ENCODE data around the gene ASB13.
"Not testable (repeated sequence)": the region's sequence is repeated elsewhere in the genome, so short reads cannot be mapped to it uniquely, and the experiment has no call there.

ASB13 gene

DNA sequence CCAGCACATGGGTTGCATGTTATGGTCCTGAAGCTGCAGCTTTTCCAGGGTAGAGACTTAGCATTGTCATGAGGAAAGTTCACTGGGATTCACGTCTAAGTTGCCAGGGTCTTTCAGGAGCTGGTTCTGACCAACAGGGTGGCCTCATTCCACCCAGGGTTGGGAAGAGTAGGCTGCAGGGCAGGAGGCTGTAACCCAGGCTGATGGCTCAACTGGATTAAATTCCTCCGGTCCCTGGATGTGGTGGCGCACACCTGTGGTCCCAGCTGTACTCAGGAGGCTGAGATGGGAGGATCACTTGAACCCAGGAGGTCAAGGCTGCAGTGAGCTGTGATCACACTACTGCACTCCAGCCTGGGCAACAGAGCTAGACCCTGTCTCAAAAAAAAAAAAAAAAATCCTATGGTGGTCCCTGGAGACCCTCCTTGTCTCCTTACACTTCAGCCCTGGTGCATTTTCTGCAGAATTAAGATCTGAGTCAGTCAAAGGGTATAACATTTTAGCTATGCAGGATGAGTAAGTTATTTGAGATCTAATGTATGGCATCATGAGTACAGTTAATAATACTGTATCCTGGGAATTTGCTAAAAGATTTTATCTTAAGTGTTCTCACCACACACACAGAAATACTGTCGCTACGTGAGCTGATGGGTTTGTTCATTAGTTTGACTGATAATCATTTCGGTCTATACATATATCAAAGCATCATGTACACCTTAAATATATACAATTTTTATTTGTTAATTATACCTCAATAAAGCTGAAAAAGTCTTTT, 44.0 kb downstream of the ASB13 start:
- DNase-seq, result no peak

DNA sequence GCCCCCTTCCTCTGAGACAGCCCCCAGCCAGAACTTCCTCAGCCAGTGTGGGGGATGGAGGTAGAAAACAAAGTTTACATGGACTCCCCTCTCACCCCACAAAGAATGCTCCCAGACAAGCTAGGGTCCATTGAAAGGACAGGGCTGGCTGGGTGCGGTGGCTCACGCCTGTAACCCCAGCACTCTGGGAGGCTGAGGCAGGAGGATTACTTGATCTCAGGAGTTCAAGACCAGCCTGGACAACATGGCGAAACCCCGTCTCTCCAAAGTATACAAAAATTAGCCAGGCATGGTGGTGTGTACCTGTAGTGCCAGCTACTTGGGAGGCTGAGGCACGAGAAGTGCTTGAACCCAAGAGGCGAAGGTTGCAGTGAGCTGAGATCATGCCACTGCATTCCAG, 45.0 kb downstream of the ASB13 start:
- DNase-seq, result not testable (repeated sequence)

DNA sequence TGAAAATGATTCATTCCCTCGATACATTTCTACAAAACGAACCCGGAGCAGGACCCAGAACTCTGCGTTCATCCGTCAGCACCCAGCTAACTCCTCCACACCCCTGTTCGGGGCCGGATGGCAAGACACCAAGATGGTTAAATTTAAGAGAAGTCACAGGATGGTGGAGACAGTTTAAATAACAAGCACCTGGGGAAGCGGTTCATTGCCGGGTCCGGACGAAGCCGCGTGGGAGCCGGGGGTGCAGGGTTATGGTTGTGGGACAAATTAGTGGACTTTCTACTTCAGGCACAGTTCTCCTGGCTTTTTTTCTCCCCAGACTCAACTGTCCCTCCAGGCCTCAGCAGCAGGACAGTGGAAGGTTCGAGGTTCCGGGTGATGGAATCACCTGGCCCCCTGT, 45.4 kb downstream of the ASB13 start:
- DNase-seq, result no peak

- DNase-seq, result no peak
Measured at GRCh38 chr10:5620223-5620721, 46.1 kb downstream of the ASB13 start.

GRCh38 chr10:5619362-5620211, 46.8 kb downstream of the ASB13 start:
- no peak for DNase-seq

GRCh38 chr10:5618829-5619228, 47.6 kb downstream of the ASB13 start:
- DNase-seq, result no peak

DNA sequence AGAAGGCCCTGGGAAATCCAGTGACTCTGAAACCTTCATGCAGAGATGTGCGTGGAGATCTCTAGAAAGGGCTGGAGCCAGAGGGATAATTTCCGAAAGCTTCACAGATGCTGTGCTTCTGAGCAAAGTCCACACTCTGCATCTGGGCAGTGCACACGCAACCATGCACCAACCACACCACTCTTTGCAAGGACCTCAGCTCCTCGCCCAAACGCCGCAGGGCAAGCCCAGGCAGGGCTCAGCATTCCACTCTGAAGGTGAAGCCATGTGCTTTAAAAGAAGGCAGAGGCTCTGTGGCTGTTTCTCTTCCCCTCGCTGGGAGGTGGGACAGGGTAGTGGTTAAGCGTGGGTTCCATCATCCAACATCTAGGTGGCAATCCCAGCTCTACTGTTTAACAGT, 48.4 kb downstream of the ASB13 start:
- no peak for DNase-seq

GRCh38 chr10:5617521-5617920, 48.9 kb downstream of the ASB13 start:
- no peak for DNase-seq

DNA sequence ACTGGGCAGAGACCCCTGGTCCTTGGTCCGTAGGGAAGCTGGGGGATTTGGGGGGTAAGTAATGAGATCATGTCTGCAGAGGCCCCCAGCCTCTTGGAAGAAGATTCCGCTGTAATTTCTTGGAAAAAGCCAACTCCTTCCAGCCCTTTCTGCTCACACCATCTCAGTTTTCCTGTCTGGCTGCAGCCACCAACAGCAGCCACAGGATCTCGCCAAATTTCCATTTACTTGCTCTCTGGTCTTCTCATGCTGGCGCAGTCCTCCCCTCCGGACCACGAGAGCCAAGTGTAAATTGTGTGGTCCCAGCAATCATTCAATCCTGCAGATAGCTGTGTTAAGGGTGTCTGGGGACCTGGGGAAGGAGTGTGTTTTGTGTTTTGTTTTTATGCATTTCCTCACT, 49.6 kb downstream of the ASB13 start:
- DNase-seq, result no peak

- DNase-seq, result no peak
Measured at GRCh38 chr10:5616046-5616445, 50.3 kb downstream of the ASB13 start.

- no peak for DNase-seq
Measured at GRCh38 chr10:5615316-5615715, 51.1 kb downstream of the ASB13 start.

GRCh38 chr10:5614155-5614721, 52.2 kb downstream of the ASB13 start:
- no peak for DNase-seq

DNA sequence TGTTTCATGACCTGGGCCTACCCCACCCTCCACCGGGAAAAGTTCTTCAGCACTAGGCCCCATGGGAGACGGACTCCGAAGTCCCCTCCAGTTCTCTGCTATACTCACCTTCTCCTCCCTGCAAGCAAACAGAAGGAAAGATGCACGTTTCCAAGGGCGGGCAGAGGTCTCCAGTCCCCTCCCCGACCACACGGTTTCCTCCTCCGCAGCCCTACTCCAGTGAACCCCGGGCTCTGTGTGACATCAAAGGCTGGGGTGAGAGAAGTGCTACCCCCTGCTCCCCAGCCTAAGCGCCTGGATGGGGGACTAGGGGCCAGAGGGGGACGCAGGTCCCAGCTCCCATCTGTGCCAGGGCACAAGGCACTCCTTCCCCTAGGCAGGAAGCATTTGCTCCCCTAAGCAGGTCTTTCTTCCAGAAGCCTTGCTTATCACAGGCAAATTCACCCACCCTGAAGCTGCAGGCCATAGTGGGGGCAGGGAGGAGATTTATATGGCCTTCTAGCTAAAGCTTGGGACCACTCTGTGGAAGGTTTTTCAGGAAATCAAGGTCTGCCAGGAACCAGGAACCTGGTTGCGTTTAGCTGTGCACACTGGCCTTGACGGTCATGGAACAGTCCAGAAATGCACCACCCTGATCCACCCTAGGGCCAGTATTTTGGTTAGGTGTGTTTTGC, 52.8 kb downstream of the ASB13 start:
- DNase-seq, result no peak

DNA sequence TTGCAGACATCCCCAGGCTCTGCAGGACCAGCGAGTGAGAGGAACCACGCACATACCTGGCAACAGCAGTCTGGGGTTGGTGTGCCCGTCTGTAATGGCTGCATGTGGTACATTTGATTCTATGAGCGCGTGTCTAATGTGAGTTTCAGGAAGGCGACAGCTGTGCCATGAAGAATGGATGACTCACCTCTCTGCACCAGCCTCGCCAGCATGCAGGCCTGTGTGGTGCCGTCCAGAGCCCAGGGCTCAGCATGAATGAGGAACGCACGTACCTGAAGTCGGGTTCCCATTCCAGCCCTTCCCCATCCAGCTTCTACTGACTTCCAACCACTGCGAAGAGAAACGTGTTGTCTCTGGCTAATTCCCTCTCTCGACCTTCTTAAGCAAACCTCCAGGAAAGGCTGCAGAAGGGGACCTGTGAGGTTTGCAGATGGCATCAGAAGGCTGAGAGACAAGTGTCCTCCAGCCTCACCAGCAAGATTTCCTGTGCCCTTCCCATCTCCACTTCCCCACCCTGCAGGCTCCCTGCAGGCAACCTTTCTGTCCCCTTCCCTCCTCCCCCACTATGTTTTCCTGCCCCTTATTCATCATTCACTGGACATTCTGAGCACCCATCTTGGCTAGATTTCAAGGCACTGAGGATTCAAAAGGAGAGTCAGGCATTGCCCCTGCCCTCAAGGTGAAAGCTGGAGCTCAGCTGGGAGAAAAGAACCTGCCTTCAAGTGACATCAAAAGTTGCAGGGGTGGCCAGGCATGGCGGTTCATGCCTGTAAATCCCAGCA, 54.3 kb downstream of the ASB13 start:
- DNase-seq, result no peak

- no peak for DNase-seq
Measured at GRCh38 chr10:5609952-5610616, 56.3 kb downstream of the ASB13 start.

GRCh38 chr10:5608608-5609220, 57.7 kb downstream of the ASB13 start:
- DNase-seq, result no peak

DNA sequence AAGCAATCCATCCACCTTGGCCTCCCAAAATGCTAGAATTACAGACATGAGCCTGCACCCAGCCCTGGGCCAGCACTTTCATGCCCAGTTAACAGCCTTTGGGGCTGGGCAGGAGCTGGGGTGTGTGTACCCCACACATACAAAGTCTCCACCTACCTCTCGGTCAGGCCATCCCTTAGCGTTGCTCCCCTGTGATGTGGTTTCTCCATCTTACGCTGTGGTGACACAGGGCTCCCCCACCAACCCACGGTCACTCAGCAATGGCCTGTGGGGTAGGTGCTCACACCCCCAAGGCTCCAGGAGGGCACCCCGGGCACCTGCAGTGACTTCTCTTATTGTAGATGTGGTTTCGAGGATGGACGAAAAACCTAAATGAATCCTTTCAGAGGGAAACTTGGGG, 58.8 kb downstream of the ASB13 start:
- DNase-seq, result no peak

GRCh38 chr10:5606864-5607263, 59.5 kb downstream of the ASB13 start:
- no peak for DNase-seq

DNA sequence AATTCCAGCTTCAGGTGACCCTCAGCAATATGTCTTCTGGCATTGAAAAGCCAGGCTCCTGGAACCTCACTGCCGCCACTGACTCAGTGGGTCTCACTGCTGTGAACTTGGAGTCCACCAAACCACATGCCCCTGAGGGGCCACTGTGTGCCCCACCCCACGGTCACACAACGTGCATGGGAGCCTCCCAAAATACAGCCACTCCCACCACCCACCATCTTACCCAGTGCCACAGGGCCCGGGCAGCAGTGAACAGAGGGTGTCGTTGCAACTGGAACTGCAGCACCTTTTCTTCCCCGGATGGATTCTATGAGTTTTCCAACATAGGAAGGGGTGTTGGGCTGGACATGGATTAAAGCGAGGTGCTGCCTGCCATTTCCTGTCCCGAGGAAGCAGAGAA, 60.1 kb downstream of the ASB13 start:
- no peak for DNase-seq

DNA sequence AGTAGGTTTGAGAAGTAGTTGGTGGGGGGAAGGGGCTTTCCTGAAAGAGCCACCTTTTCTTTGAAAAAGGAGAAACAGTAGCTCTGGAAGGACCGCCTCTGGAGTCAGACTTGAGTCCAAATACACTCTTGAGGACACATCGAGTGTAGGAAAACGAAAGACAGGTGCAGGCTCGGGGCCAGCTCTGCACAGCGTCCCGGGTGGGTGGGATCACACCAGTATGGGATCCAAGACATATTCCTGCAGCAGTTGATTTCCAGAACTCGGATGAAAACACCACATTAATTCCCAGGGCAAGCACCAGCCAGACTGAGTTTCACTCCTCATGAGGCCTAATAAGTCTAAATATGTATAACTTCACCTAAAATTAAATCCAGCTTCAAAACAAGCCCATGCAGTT, 61.4 kb downstream of the ASB13 start:
- no peak for DNase-seq

- DNase-seq, result no peak
Measured at GRCh38 chr10:5604236-5604925, 62.0 kb downstream of the ASB13 start.
